Measurements from ENCODE around the gene KCNQ1. TPM values are rescaled to one million over a fixed set of nuclear protein-coding genes. Genes with fewer than 3 reads are reported as not detected.

The KCNQ1 gene
- polyA plus RNA-seq, 1 donor from 2014 or later: not detected

DNA sequence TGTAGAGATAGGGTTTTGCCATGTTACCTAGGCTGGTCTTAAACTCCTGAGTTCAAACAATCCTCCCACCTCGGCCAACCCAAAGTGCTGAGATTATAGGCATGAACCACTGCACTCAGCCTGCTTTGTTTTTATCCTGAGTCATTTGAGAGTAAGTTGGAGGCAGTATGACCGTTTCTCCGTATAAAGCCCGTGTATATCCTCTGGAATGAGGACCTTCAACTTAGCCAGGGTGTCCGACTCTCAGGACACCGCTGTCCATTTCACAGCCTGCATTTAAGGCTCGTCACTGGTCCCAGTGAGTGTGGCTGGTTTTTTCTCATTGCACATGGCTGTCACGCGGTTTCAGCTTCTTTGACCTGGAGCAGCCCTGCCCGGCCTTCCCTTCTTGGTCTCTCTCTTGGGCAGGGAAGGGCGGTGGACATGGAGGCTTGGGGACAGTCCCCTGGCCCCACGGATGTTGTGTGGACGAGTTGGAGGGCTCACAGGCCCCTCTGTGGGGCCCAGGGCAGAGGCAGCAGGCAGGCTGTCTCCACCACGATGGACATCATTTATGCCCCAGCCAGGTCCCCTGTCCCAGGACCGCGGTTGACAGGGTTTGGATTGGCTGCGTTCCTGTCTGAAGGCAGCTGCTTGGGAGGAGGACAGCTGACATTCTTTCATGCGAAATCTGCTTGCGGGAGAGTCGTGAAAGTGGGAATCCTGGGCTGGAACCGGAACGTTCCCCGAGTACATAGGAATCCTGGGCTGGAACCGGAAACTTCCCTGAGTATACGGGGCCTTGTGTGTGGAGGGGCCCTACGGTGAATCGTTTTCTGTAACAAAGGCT, 93.3 kb downstream of the KCNQ1 start:
- no peak overlapping the region for H3K4me2 ChIP-seq (ENCODE audit: low read length)
- no peaks in the 10 kb centered on the region for H3F3A ChIP-seq (ENCODE audit: insufficient read depth, low read length, poor library complexity, severe bottlenecking)
- H3K36me3 ChIP-seq (ENCODE audit: insufficient read depth, low read length): no peaks in the 10 kb centered on the region
- no peaks in the 10 kb centered on the region for H4K20me1 ChIP-seq (ENCODE audit: insufficient read depth)
- H3K27me3 ChIP-seq (ENCODE audit: insufficient read depth, low read depth, low read length): no peaks in the 10 kb centered on the region
- no peak overlapping the region for H3K4me3 ChIP-seq (ENCODE audit: low read length)
- no peaks in the 10 kb centered on the region for H3K9me2 ChIP-seq (ENCODE audit: insufficient read depth, low read length)
- H3K27ac ChIP-seq (ENCODE audit: low read length): no peak overlapping the region
- no peaks in the 10 kb centered on the region for H3K9me3 ChIP-seq (ENCODE audit: low read length)
- no peak for TF ChIP-seq EP300 (conservative IDR thresholded peaks at IDR 0.05; ENCODE audit: poor library complexity, severe bottlenecking)
- no peak for TF ChIP-seq EZH2 (IDR thresholded peaks at IDR 0.05; ENCODE audit: borderline replicate concordance, insufficient read depth, low read length, poor library complexity, severe bottlenecking)
- TF ChIP-seq MXI1 (conservative IDR thresholded peaks at IDR 0.05; ENCODE audit: poor library complexity, severe bottlenecking): no peak
- no peak for TF ChIP-seq RAD21 (conservative IDR thresholded peaks at IDR 0.05)
- TF ChIP-seq, protein P1, sequence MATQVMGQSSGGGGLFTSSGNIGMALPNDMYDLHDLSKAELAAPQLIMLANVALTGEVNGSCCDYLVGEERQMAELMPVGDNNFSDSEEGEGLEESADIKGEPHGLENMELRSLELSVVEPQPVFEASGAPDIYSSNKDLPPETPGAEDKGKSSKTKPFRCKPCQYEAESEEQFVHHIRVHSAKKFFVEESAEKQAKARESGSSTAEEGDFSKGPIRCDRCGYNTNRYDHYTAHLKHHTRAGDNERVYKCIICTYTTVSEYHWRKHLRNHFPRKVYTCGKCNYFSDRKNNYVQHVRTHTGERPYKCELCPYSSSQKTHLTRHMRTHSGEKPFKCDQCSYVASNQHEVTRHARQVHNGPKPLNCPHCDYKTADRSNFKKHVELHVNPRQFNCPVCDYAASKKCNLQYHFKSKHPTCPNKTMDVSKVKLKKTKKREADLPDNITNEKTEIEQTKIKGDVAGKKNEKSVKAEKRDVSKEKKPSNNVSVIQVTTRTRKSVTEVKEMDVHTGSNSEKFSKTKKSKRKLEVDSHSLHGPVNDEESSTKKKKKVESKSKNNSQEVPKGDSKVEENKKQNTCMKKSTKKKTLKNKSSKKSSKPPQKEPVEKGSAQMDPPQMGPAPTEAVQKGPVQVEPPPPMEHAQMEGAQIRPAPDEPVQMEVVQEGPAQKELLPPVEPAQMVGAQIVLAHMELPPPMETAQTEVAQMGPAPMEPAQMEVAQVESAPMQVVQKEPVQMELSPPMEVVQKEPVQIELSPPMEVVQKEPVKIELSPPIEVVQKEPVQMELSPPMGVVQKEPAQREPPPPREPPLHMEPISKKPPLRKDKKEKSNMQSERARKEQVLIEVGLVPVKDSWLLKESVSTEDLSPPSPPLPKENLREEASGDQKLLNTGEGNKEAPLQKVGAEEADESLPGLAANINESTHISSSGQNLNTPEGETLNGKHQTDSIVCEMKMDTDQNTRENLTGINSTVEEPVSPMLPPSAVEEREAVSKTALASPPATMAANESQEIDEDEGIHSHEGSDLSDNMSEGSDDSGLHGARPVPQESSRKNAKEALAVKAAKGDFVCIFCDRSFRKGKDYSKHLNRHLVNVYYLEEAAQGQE (IDR thresholded peaks at IDR 0.05; ENCODE audit: borderline replicate concordance): no peak
- no peak for TF ChIP-seq CTCF (IDR thresholded peaks at IDR 0.05; ENCODE audit: poor library complexity, severe bottlenecking)
- TF ChIP-seq POLR2AphosphoS5 (IDR thresholded peaks at IDR 0.05): no peak
- TF ChIP-seq SMC3 (conservative IDR thresholded peaks at IDR 0.05; ENCODE audit: poor library complexity): no peak
- no peak for TF ChIP-seq TAF1 (IDR thresholded peaks at IDR 0.05; ENCODE audit: low read depth)
- H3K9ac ChIP-seq (ENCODE audit: low read length): no peak overlapping the region
- no peaks in the 10 kb centered on the region for H3K79me2 ChIP-seq (replicated peaks; ENCODE audit: insufficient read depth, low read length)
- no peak overlapping the region for H2AFZ ChIP-seq (ENCODE audit: low read depth, low read length)

DNA sequence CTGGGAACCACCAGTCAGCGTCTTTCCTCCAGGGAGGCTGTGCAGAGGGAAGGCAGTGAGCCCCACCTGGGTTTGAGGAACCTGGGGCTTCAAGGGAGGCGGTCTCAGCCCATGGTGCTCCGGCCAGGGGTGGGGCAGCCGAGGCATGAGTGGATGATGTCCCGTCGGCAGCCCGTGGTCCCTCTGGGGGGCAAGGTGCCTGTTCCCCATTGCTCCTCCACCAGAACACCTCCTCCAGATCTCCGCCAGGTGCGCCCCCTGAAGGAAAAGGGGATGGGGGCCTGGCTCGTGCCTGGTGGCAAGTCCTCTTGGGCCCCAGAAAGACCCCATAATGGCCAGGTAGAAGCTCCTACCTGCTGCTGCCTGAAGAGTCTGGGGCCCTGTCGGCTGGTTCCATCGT, 94.1 kb downstream of the KCNQ1 start:
- Histone ChIP-seq H3K27ac (ENCODE audit: low read length) (no peak overlapping the region), H3K4me2 (ENCODE audit: low read length) (no peak overlapping the region), H3K9me3 (ENCODE audit: low read length) (no peaks in the 10 kb centered on the region), H3K4me3 (ENCODE audit: low read length) (no peak overlapping the region), H3K27me3 (ENCODE audit: insufficient read depth, low read depth, low read length) (no peaks in the 10 kb centered on the region), H3F3A (ENCODE audit: insufficient read depth, low read length, poor library complexity, severe bottlenecking) (no peaks in the 10 kb centered on the region), H3K36me3 (ENCODE audit: insufficient read depth, low read length) (no peaks in the 10 kb centered on the region), H2AFZ (ENCODE audit: low read depth, low read length) (no peak overlapping the region), H3K9me2 (ENCODE audit: insufficient read depth, low read length) (no peaks in the 10 kb centered on the region), H3K79me2 (replicated peaks; ENCODE audit: insufficient read depth, low read length) (no peaks in the 10 kb centered on the region), H3K9ac (ENCODE audit: low read length) (no peak overlapping the region), H4K20me1 (ENCODE audit: insufficient read depth) (no peaks in the 10 kb centered on the region)
- TF ChIP-seq EZH2 (IDR thresholded peaks at IDR 0.05; ENCODE audit: borderline replicate concordance, insufficient read depth, low read length, poor library complexity, severe bottlenecking) (no peak), RAD21 (conservative IDR thresholded peaks at IDR 0.05) (no peak), POLR2AphosphoS5 (IDR thresholded peaks at IDR 0.05) (no peak), MXI1 (conservative IDR thresholded peaks at IDR 0.05; ENCODE audit: poor library complexity, severe bottlenecking) (no peak), CTCF (IDR thresholded peaks at IDR 0.05; ENCODE audit: poor library complexity, severe bottlenecking) (no peak), TAF1 (IDR thresholded peaks at IDR 0.05; ENCODE audit: low read depth) (no peak), SMC3 (conservative IDR thresholded peaks at IDR 0.05; ENCODE audit: poor library complexity) (no peak), EP300 (conservative IDR thresholded peaks at IDR 0.05; ENCODE audit: poor library complexity, severe bottlenecking) (no peak)
- TF ChIP-seq, protein P1 (IDR thresholded peaks at IDR 0.05; ENCODE audit: borderline replicate concordance): no peak

Data from neural cell (in vitro differentiated cells).